NCI-H526 (cell line): Measurements from ENCODE around the gene RUNX2.

ENCODE experiments used
- DNase-seq, 2 experiments: peaks; one replicate each; lab custom pipeline; 2025; lab: John Stamatoyannopoulos, UW

The RUNX2 gene

GRCh38 chr6:45433533-45434380 lies 105.6 kb downstream of the RUNX2 start:
- DNase-seq, result no peak

GRCh38 chr6:45434381-45434700 lies 106.2 kb downstream of the RUNX2 start:
- no peak for DNase-seq

- DNase-seq, result no peak
Measured at GRCh38 chr6:45436544-45437438, 108.7 kb downstream of the RUNX2 start.

- no peak for DNase-seq
Measured at GRCh38 chr6:45437439-45437815, 109.3 kb downstream of the RUNX2 start.

GRCh38 chr6:45438151-45438550 lies 110.0 kb downstream of the RUNX2 start:
- DNase-seq, result no peak

- no peak for DNase-seq
Measured at GRCh38 chr6:45438849-45439406, 110.8 kb downstream of the RUNX2 start.

- DNase-seq, result no peak
Measured at GRCh38 chr6:45439459-45439858, 111.3 kb downstream of the RUNX2 start.

- no peak for DNase-seq
Measured at GRCh38 chr6:45439861-45440388, 111.8 kb downstream of the RUNX2 start.

GRCh38 chr6:45441851-45442453 lies 113.8 kb downstream of the RUNX2 start:
- no peak for DNase-seq

- no peak for DNase-seq
Measured at GRCh38 chr6:45442716-45443115, 114.6 kb downstream of the RUNX2 start.

- no peak for DNase-seq
Measured at GRCh38 chr6:45445364-45445748, 117.2 kb downstream of the RUNX2 start.

GRCh38 chr6:45445749-45446549 lies 117.8 kb downstream of the RUNX2 start:
- no peak for DNase-seq

- DNase-seq, result no peak
Measured at GRCh38 chr6:45447005-45447404, 118.9 kb downstream of the RUNX2 start.

GRCh38 chr6:45447716-45448115 lies 119.6 kb downstream of the RUNX2 start:
- DNase-seq, result no peak

GRCh38 chr6:45448417-45449389 lies 120.6 kb downstream of the RUNX2 start:
- DNase-seq, result no peak

GRCh38 chr6:45450132-45450531 lies 122.0 kb downstream of the RUNX2 start:
- no peak for DNase-seq

- no peak for DNase-seq
Measured at GRCh38 chr6:45450831-45451230, 122.7 kb downstream of the RUNX2 start.

- DNase-seq, result no peak
Measured at GRCh38 chr6:45454008-45454911, 126.1 kb downstream of the RUNX2 start.

GRCh38 chr6:45455408-45455807 lies 127.3 kb downstream of the RUNX2 start:
- DNase-seq, result no peak
